ENCODE measurements around the gene CEACAM7.

DNA sequence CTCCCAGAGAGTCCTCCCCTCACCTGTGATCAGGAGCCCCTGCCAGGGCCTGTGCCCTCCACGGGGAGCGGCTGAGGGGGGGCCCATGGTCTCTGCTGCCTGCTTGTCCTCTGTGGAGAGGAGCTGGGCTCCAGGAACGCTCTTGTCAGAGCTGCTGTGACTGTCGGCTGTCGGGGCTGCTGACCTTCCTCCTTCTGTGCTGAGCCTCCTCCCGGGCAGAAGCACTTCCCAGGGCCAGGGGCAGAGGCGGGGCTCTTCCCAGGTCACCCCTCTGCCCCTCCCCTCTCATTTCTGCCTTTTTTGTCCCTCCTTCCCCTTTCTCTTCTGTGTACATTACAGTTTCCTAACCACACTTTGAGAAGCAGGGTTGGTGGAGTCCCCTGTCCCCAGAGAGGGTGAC is 61.2 kb downstream of the CEACAM7 start, which contains the start of gene CEACAM4:
- TF ChIP-seq ZFP30 (CRISPR knock-in tag; IDR thresholded peaks at IDR 0.05), result no peak
- TF ChIP-seq RARB (CRISPR knock-in tag; IDR thresholded peaks at IDR 0.05), result no peak
- no peak for TF ChIP-seq TOX (CRISPR knock-in tag; IDR thresholded peaks at IDR 0.05; ENCODE audit: borderline replicate concordance)
- TF ChIP-seq, protein P1, sequence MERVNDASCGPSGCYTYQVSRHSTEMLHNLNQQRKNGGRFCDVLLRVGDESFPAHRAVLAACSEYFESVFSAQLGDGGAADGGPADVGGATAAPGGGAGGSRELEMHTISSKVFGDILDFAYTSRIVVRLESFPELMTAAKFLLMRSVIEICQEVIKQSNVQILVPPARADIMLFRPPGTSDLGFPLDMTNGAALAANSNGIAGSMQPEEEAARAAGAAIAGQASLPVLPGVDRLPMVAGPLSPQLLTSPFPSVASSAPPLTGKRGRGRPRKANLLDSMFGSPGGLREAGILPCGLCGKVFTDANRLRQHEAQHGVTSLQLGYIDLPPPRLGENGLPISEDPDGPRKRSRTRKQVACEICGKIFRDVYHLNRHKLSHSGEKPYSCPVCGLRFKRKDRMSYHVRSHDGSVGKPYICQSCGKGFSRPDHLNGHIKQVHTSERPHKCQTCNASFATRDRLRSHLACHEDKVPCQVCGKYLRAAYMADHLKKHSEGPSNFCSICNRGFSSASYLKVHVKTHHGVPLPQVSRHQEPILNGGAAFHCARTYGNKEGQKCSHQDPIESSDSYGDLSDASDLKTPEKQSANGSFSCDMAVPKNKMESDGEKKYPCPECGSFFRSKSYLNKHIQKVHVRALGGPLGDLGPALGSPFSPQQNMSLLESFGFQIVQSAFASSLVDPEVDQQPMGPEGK (CRISPR knock-in tag; IDR thresholded peaks at IDR 0.05; ENCODE audit: borderline replicate concordance), result no peak
- TF ChIP-seq ZFP3 (CRISPR knock-in tag; IDR thresholded peaks at IDR 0.05), result no peak
- TF ChIP-seq SNAI2 (CRISPR knock-in tag; IDR thresholded peaks at IDR 0.05), result no peak
- TF ChIP-seq, protein P2, sequence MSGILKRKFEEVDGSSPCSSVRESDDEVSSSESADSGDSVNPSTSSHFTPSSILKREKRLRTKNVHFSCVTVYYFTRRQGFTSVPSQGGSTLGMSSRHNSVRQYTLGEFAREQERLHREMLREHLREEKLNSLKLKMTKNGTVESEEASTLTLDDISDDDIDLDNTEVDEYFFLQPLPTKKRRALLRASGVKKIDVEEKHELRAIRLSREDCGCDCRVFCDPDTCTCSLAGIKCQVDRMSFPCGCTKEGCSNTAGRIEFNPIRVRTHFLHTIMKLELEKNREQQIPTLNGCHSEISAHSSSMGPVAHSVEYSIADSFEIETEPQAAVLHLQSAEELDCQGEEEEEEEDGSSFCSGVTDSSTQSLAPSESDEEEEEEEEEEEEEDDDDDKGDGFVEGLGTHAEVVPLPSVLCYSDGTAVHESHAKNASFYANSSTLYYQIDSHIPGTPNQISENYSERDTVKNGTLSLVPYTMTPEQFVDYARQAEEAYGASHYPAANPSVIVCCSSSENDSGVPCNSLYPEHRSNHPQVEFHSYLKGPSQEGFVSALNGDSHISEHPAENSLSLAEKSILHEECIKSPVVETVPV (CRISPR knock-in tag; IDR thresholded peaks at IDR 0.05), result no peak
- TF ChIP-seq, protein P3, sequence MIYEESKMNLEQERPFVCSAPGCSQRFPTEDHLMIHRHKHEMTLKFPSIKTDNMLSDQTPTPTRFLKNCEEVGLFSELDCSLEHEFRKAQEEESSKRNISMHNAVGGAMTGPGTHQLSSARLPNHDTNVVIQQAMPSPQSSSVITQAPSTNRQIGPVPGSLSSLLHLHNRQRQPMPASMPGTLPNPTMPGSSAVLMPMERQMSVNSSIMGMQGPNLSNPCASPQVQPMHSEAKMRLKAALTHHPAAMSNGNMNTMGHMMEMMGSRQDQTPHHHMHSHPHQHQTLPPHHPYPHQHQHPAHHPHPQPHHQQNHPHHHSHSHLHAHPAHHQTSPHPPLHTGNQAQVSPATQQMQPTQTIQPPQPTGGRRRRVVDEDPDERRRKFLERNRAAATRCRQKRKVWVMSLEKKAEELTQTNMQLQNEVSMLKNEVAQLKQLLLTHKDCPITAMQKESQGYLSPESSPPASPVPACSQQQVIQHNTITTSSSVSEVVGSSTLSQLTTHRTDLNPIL (CRISPR knock-in tag; IDR thresholded peaks at IDR 0.05; ENCODE audit: low read depth), result no peak
- no peak for TF ChIP-seq ARNTL (CRISPR knock-in tag; IDR thresholded peaks at IDR 0.05; ENCODE audit: borderline replicate concordance, low read depth)
- TF ChIP-seq ZNF70 (CRISPR knock-in tag; IDR thresholded peaks at IDR 0.05), result no peak

All from SK-N-SH treated with all-trans-retinoic acid at 6 μM for 48 hours (cell line).